Suprapubic skin (tissue), 4 donors: ENCODE results near the gene IKZF1. TPM values are rescaled to one million over a fixed set of nuclear protein-coding genes. Genes with fewer than 3 reads are reported as not detected.

ENCODE experiments used
- DNase-seq, 2 donors: peaks; one replicate each; pipeline ENCODE4 v3.0.0-alpha.2; 2019; ENCODE audit warnings: low spot score in 2 of 2
- H3K27ac ChIP-seq: fragments of 200-600 bp; sonication (generic); one replicate; pipeline ENCODE4 v1.5.1; 2019
- H3K27me3 ChIP-seq: fragments of 200-600 bp; sonication (generic); one replicate; pipeline ENCODE4 v1.5.1; 2019
- H3K36me3 ChIP-seq: fragments of 200-600 bp; sonication (generic); one replicate; pipeline ENCODE4 v1.5.1; 2019
- H3K4me1 ChIP-seq: fragments of 200-600 bp; sonication (generic); one replicate; pipeline ENCODE4 v1.5.1; 2019
- H3K4me3 ChIP-seq: fragments of 200-600 bp; sonication (generic); one replicate; pipeline ENCODE4 v1.5.1; 2019; ENCODE audit warnings: mild to moderate bottlenecking
- H3K9me3 ChIP-seq: fragments of 200-600 bp; sonication (generic); one replicate; pipeline ENCODE4 v1.5.1; 2019
- EP300 ChIP-seq: sonication (generic); formaldehyde crosslinking; IDR thresholded peaks from one replicate; pipeline ENCODE4 v1.6.1; 2017; ENCODE audit warnings: antibody characterized with exemption
- POLR2A ChIP-seq, 2 donors: fragments of 450-650 bp; IDR thresholded peaks; one replicate each; pipeline ENCODE4 v1.6.1; 2017; ENCODE audit warnings: antibody characterized with exemption in 2 of 2, mild to moderate bottlenecking in 2 of 2, moderate library complexity in 2 of 2
- POLR2AphosphoS5 ChIP-seq, 3 donors: sonication (generic); formaldehyde crosslinking; IDR thresholded peaks; one replicate each; pipeline ENCODE4 v1.6.1; 2017; ENCODE audit warnings: antibody characterized with exemption in 3 of 3
- WGBS: methylation state at CpG from one replicate; pipeline ENCODE4 v1.1.5; 2018; 5-methylcytosine and 5-hydroxymethylcytosine counted together
- total RNA-seq, 4 donors: library from RNA; depleted of rRNA; stranded (reverse); fragments of >200 nt; gene quantifications; one replicate each; pipeline ENCODE4 v1.1.0, GENCODE V29; 2016
- TF ChIP-seq, protein P1 (sequence below), 2 donors: fragments of 200-600 bp in 1 of 2; fragments of 450-650 bp in 1 of 2; sonication (generic) in 1 of 2; IDR thresholded peaks; one replicate each; pipeline ENCODE4 v1.5.1; 2016 to 2019; ENCODE audit warnings: antibody characterized with exemption in 2 of 2, mild to moderate bottlenecking in 1 of 2, moderate library complexity in 1 of 2

Gene IKZF1
- total RNA-seq, 4 donors from 2014 or later: 3.2 to 17.5 (median 6.2) TPM

- WGBS: 92% methylated on average over 5 of the region's 5 CpGs
- TF ChIP-seq POLR2AphosphoS5 (IDR thresholded peaks at IDR 0.05) (no peak), EP300 (no peak), POLR2A (IDR thresholded peaks at IDR 0.05) (no peak)
- TF ChIP-seq, protein P1, sequence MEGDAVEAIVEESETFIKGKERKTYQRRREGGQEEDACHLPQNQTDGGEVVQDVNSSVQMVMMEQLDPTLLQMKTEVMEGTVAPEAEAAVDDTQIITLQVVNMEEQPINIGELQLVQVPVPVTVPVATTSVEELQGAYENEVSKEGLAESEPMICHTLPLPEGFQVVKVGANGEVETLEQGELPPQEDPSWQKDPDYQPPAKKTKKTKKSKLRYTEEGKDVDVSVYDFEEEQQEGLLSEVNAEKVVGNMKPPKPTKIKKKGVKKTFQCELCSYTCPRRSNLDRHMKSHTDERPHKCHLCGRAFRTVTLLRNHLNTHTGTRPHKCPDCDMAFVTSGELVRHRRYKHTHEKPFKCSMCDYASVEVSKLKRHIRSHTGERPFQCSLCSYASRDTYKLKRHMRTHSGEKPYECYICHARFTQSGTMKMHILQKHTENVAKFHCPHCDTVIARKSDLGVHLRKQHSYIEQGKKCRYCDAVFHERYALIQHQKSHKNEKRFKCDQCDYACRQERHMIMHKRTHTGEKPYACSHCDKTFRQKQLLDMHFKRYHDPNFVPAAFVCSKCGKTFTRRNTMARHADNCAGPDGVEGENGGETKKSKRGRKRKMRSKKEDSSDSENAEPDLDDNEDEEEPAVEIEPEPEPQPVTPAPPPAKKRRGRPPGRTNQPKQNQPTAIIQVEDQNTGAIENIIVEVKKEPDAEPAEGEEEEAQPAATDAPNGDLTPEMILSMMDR (IDR thresholded peaks at IDR 0.05): no peak
- H3K4me1 ChIP-seq: no peaks in the 10 kb centered on the region
- H3K27me3 ChIP-seq: no peaks in the 10 kb centered on the region
- H3K27ac ChIP-seq: no peak overlapping the region
- no peak for DNase-seq
- no peak overlapping the region for H3K4me3 ChIP-seq
- no peaks in the 10 kb centered on the region for H3K36me3 ChIP-seq
- no peaks in the 10 kb centered on the region for H3K9me3 ChIP-seq
Measured at GRCh38 chr7:50426280-50427045, 121.9 kb downstream of the IKZF1 start.

DNA sequence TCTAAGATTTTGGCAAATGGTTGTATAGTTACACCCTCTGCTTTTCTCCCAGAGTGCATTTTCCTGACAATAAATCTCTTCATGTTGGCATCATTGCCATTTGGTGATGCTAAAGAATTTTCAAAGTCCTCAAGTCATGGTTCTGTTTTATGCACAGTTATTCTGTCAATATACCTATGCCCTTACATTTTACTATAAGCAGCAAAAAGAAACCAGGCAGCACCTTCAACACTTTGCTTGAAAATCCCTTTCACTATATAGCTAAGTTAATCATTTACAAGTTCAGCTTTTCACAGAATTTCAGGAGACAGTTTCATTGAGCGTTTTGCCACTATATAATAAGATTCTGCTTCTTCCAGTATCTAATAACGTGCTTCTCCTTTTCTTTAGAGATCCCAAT, 123.0 kb downstream of the IKZF1 start:
- DNase-seq: no peak

DNA sequence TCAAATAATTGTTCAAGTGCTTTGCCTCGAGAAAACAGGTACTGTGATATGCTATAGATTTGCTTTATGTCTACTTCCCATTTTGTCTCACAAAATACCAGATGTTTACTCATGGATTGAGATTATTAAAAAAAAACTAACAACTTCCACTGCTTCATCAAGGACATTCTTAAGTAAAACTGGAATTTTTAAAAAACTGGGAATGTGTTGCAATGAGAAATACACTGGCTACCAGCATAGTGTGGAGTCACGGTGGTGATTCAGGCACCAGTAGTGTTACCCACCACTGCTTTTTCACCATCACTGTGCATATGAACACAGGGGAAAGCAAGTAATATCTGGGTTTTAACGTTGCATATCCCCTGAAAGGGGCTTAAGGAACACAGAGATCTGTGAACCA, 124.4 kb downstream of the IKZF1 start:
- 85% methylated on average over 3 of the region's 3 CpGs for WGBS
- no peaks in the 10 kb centered on the region for H3K27me3 ChIP-seq
- TF ChIP-seq, protein P1 (IDR thresholded peaks at IDR 0.05): no peak
- no peak for TF ChIP-seq POLR2AphosphoS5 (IDR thresholded peaks at IDR 0.05)
- no peak for TF ChIP-seq POLR2A (IDR thresholded peaks at IDR 0.05)
- no peak for TF ChIP-seq EP300

More for the DNA sequence above, 123.0 kb downstream of the IKZF1 start:
- H3K27ac ChIP-seq: no peak overlapping the region
- TF ChIP-seq POLR2AphosphoS5 (IDR thresholded peaks at IDR 0.05): no peak
- no peak for TF ChIP-seq EP300
- TF ChIP-seq, protein P1 (IDR thresholded peaks at IDR 0.05): no peak
- TF ChIP-seq POLR2A (IDR thresholded peaks at IDR 0.05): no peak
- H3K9me3 ChIP-seq: no peaks in the 10 kb centered on the region
- H3K27me3 ChIP-seq: no peaks in the 10 kb centered on the region
- H3K36me3 ChIP-seq: no peaks in the 10 kb centered on the region
- 87% methylated on average over 2 of the region's 2 CpGs for WGBS
- no peaks in the 10 kb centered on the region for H3K4me1 ChIP-seq
- no peak overlapping the region for H3K4me3 ChIP-seq

GRCh38 chr7:50431316-50431715, 126.8 kb downstream of the IKZF1 start:
- TF ChIP-seq POLR2A (IDR thresholded peaks at IDR 0.05) (no peak), EP300 (no peak), POLR2AphosphoS5 (IDR thresholded peaks at IDR 0.05) (no peak)
- TF ChIP-seq, protein P1 (IDR thresholded peaks at IDR 0.05): no peak
- H3K4me3 ChIP-seq: no peak overlapping the region
- no peaks in the 10 kb centered on the region for H3K9me3 ChIP-seq
- no peak for DNase-seq
- no peak overlapping the region for H3K27ac ChIP-seq
- H3K36me3 ChIP-seq: no peaks in the 10 kb centered on the region
- H3K4me1 ChIP-seq: no peaks in the 10 kb centered on the region
- 55% methylated on average over 2 of the region's 2 CpGs for WGBS
- no peaks in the 10 kb centered on the region for H3K27me3 ChIP-seq

More for the DNA sequence above, 124.4 kb downstream of the IKZF1 start:
- Histone ChIP-seq H3K36me3 (no peaks in the 10 kb centered on the region), H3K4me3 (no peak overlapping the region), H3K9me3 (no peaks in the 10 kb centered on the region), H3K4me1 (no peaks in the 10 kb centered on the region), H3K27ac (no peak overlapping the region)
- no peak for DNase-seq

DNA sequence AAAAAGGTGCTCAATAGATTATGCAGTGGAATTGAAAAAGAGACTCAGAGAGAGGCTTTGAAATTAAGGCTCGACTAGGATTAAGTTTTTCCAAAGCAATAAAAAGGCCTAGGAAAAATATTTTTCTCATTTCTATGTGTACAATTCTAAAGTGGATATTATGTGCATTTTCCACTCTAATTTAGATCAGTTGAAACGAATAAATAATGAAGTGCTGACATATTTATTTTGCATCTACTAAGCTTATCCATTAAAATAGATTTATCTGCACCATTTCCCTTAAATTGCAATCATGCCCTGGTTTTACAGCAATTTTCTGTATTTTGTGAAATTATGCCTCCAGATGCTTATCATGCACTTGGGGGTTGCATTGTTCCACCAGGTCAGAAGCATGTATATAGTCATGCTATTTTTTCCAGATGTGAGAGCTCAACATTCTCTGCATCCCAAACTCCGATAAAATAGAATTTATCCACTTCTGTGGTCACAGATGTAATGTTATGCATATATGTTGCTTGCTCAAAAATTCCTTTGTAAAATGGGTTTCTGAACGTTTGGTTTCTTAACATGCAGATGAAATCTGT, 127.3 kb downstream of the IKZF1 start:
- H3K36me3 ChIP-seq: no peaks in the 10 kb centered on the region
- H3K4me1 ChIP-seq: no peaks in the 10 kb centered on the region
- H3K27ac ChIP-seq: no peak overlapping the region
- H3K9me3 ChIP-seq: no peaks in the 10 kb centered on the region
- no peaks in the 10 kb centered on the region for H3K27me3 ChIP-seq
- no peak for DNase-seq
- TF ChIP-seq EP300: no peak
- TF ChIP-seq POLR2AphosphoS5 (IDR thresholded peaks at IDR 0.05): no peak
- TF ChIP-seq, protein P1 (IDR thresholded peaks at IDR 0.05): no peak
- TF ChIP-seq POLR2A (IDR thresholded peaks at IDR 0.05): no peak
- H3K4me3 ChIP-seq: no peak overlapping the region
- 56% methylated on average over 4 of the region's 4 CpGs for WGBS
